H1 (cell line): Measurements from ENCODE around the gene QRSL1. TPM values are rescaled to one million over a fixed set of nuclear protein-coding genes. Genes with fewer than 3 reads are reported as not detected.

Experiments
- CREB1 ChIP-seq: IDR thresholded peaks from 2 replicates; pipeline ENCODE4 v1.6.1; 2012; ENCODE audit warnings: inconsistent platforms
- JUN ChIP-seq: IDR thresholded peaks from 2 replicates; pipeline ENCODE4 v1.6.1; 2011; ENCODE audit warnings: low read depth, mild to moderate bottlenecking, improper control_type of control experiment, low read length
- RXRA ChIP-seq: IDR thresholded peaks from 2 replicates; pipeline ENCODE4 v1.6.1; 2011; ENCODE audit warnings: low read depth, mild to moderate bottlenecking, low read length, moderate library complexity; ENCODE audit not compliant: insufficient read depth
- SIRT6 ChIP-seq: IDR thresholded peaks from one replicate; pipeline ENCODE4 v1.7.1; 2012; ENCODE audit warnings: low read length, inconsistent platforms
- TBP ChIP-seq: IDR thresholded peaks from 2 replicates; pipeline ENCODE4 v1.6.1; 2011; ENCODE audit warnings: low read depth, low read length, improper control_type of control experiment
- polyA plus RNA-seq, 7 experiments: library from polyadenylated mRNA; depleted of rRNA in 3 of 7; stranded (reverse) in 5 of 7; unstranded in 2 of 7; fragments of >200 nt in 5 of 7; fragments of 200-250 nt in 2 of 7; gene quantifications; 1 replicate in 5 of 7; 2 replicates in 1 of 7; 4 replicates in 1 of 7; pipeline versions ENCODE4 v1.2.1 to v1.2.3, GENCODE V29; 2011 to 2013; ENCODE audit warnings: missing spikeins in 2 of 7, mixed read lengths in 2 of 7
- total RNA-seq: library from RNA; stranded (reverse); fragmentation: NEBNext Ultra II Directional; extraction: Animal tissue kit (Norgen Biotek cat#: 25700); gene quantifications from 2 replicates; pipeline ENCODE4 v1.2.1, GENCODE V29; 2021

The QRSL1 gene
- total and polyA plus RNA-seq, 2 of the 8 experiments (the other 6 are each of a cell fraction or from before 2014, with no cell fraction given): 7.8 to 22.2 TPM

GRCh38 chr6:106634565-106634964 is 5.2 kb downstream of the QRSL1 start (continued):
- no peak for TF ChIP-seq RXRA
- TF ChIP-seq TBP: no peak
- no peak for TF ChIP-seq JUN
- no peak for TF ChIP-seq SIRT6
- TF ChIP-seq CREB1: no peak
